ENCODE data around the gene U2AF2. TPM values are rescaled to one million over a fixed set of nuclear protein-coding genes. Genes with fewer than 3 reads are reported as not detected.

Gene U2AF2
- total and polyA plus RNA-seq, 3 experiments from 2014 or later: 9.5 to 386 (median 374) TPM

DNA sequence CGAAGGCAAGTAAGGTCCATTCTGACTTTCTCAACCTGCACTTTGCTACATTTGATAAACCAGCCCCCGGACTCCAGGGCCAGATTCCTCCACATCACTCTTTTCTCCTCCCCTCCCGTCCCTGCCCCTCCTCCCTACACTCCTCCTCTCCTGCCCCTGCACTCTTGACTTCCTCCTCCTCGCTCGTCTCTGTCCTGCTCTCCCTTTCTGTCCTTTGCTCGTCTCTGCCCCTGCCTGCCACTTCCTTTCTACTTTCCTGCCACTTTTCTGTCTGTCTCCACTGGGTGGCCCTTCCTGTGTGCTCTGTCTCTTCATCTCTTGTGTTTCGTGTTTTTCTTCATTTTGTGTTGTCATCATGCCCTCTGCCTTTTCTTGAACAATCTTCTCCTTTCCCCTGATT lies 7.0 kb downstream of the U2AF2 start:
- POLR2A ChIA-PET: no interaction called here

DNA sequence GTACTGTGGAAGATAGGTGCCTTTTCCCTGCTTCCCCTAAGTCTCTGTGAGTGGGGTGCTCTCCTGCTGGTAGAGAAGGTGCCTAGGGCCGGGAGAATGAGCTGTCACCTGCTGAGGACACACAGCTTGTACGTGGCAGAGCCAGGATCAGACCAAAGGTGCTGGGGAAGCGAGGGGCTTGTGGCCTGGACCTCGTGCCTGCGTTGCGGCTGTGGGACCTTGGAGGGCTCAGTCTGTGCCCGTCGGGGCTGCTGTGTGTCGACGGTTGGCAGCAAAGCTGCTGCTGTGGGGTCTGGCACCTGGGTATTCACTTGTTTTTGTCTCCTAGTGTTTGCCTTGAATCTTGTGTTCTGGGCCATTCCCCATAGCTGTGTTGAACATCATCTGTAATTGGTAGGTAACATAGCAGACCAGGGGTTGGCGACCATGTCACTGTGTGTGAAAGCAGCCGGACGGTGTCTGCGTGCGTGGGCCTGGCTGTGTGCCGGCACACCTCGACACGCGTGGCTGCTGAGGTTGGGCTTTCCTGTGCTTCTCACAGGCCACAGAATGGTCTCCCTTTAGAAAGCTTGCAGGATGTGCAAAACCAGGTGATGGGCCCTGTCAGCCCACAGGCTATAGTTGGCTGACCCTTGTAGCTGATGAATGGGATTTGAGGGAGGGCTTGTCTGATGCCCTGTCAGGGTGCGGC lies 9.2 kb downstream of the U2AF2 start:
- CTCF ChIA-PET: interaction anchor here (1.5 kb wide), 1 partner anchor 10 kb away, joined by 5 read pairs; no protein-coding TSS in a partner anchor
- POLR2A ChIA-PET: interaction anchor here (0.7 kb wide), 1 partner anchor 17 kb away, joined by 3 read pairs; no protein-coding TSS in a partner anchor
- no peaks in the 10 kb centered on the region for H3K27me3 ChIP-seq (ENCODE audit: insufficient read depth, low read length, poor library complexity, severe bottlenecking)
- Mint-ChIP-seq H3K4me3 (no peak overlapping the region), H3K27ac (peak overlapping the region in 2 of 8 donors; percentile 48 to 66), H3K27me3 (peaks cover 0 to 1% of the 10 kb centered on the region in 2 donors), H3K36me3 (peaks cover 9 to 87% (median 20%) of the 10 kb centered on the region in 3 donors), H3K9me3 (no peaks in the 10 kb centered on the region), H3K4me1 (peaks cover 20 to 72% (median 27%) of the 10 kb centered on the region in 3 donors)
- peaks cover 87% of the 10 kb centered on the region for H3K36me3 ChIP-seq (ENCODE audit: insufficient read depth, low read length)
- H3K4me3 ChIP-seq (ENCODE audit: low read length): no peak overlapping the region
- no peaks in the 10 kb centered on the region for H3K9me3 ChIP-seq (ENCODE audit: low read length)
- no peak for DNase-seq
- H3K4me1 ChIP-seq (ENCODE audit: insufficient read depth, low read length): peaks cover 9% of the 10 kb centered on the region
- H3K27ac ChIP-seq (ENCODE audit: low read depth, low read length): no peak overlapping the region

More for the DNA sequence above, 7.0 kb downstream of the U2AF2 start:
- Histone ChIP-seq H3K27ac (ENCODE audit: low read depth, low read length) (no peak overlapping the region), H3K4me1 (ENCODE audit: insufficient read depth, low read length) (peaks cover 30% of the 10 kb centered on the region), H3K4me3 (ENCODE audit: low read length) (no peak overlapping the region), H3K36me3 (ENCODE audit: insufficient read depth, low read length) (peaks cover 67% of the 10 kb centered on the region), H3K9me3 (ENCODE audit: low read length) (no peaks in the 10 kb centered on the region), H3K27me3 (ENCODE audit: insufficient read depth, low read length, poor library complexity, severe bottlenecking) (no peaks in the 10 kb centered on the region)
- CTCF ChIA-PET: no interaction called here
- no peak for DNase-seq
- Mint-ChIP-seq H3K36me3 (peaks cover 9 to 80% (median 19%) of the 10 kb centered on the region in 3 donors), H3K4me1 (peaks cover 37 to 82% (median 45%) of the 10 kb centered on the region in 3 donors), H3K9me3 (no peaks in the 10 kb centered on the region), H3K27ac (peak overlapping the region in 6 of 8 donors; percentile 1 to 80 (median 23)), H3K27me3 (peaks cover 0 to 1% of the 10 kb centered on the region in 2 donors), H3K4me3 (peak overlapping the region in 2 of 7 donors; percentile 13 to 44)

DNA sequence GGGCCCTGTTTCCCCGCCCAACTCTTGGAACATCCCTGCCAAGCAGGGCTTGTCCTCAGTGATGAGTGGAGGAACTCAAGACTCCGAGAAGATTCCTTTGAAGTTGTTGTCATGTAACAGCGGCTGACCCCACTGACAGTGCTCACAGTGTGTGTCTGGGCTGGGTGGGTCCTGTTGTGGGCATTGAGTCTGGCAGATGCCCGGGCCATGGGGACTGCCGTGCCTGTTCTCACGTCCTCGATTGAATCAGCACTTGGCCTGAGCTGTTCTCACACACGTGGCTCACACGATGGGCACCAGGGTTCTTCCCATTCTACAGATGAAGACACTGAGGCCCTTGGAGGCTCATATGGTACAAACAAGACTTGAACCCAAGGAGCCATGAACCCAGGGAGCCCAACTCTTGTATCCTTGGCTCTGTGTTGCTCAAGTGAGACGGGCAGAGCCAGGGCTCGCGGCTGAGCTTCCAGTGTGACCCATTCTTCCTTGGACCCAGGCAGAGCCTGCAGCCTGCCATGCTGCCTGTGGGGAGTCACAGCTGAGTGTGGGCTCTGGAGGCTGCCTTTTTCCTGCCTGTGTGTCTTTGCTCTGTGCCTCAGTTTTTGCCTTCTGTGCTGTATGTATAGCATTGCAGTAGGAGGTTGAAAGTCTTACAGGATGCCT lies 11.6 kb downstream of the U2AF2 start:
- DNase-seq: no peak
- Histone ChIP-seq H3K9me3 (ENCODE audit: low read length) (no peaks in the 10 kb centered on the region), H3K4me3 (ENCODE audit: low read length) (no peak overlapping the region), H3K36me3 (ENCODE audit: insufficient read depth, low read length) (peaks cover 80% of the 10 kb centered on the region), H3K4me1 (ENCODE audit: insufficient read depth, low read length) (peaks cover 16% of the 10 kb centered on the region), H3K27me3 (ENCODE audit: insufficient read depth, low read length, poor library complexity, severe bottlenecking) (no peaks in the 10 kb centered on the region), H3K27ac (ENCODE audit: low read depth, low read length) (no peak overlapping the region)
- Mint-ChIP-seq H3K27ac (peak overlapping the region in 2 of 8 donors; percentile 10 to 58), H3K9me3 (no peaks in the 10 kb centered on the region), H3K4me1 (peaks cover 23 to 76% (median 24%) of the 10 kb centered on the region in 3 donors), H3K27me3 (peaks cover 0 to 1% of the 10 kb centered on the region in 2 donors), H3K4me3 (no peak overlapping the region), H3K36me3 (peaks cover 9 to 90% (median 18%) of the 10 kb centered on the region in 3 donors)
- ChIA-PET POLR2A (no interaction called here), CTCF (interaction anchor here (2.9 kb wide), 1 partner anchor 13 kb away, joined by 12 read pairs; the partner anchor contains the start of gene U2AF2)

DNA sequence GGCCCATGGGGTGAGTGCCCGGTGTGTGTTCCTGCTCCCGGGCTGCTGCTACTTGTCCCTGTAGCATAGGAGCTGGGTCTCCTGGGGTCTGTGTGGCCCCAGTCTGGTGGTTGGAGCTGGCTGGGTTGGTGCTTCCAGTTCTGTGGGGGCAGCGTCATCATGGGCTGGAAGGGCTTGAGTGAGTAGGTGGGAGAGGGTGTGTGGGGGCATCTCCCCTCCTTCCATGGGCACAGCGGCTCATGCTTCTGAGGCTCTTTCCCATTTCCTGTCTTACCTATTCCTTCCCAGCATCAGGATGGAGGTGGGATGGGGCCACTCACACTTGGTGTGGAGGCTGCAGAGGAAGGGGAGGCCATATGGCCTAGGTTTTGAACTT lies 12.2 kb downstream of the U2AF2 start:
- ChIA-PET CTCF (interaction anchor here (2.9 kb wide), 1 partner anchor 13 kb away, joined by 12 read pairs; the partner anchor contains the start of gene U2AF2), POLR2A (no interaction called here)
- Histone ChIP-seq H3K4me3 (ENCODE audit: low read length) (no peak overlapping the region), H3K27ac (ENCODE audit: low read depth, low read length) (no peak overlapping the region), H3K36me3 (ENCODE audit: insufficient read depth, low read length) (peaks cover 75% of the 10 kb centered on the region), H3K4me1 (ENCODE audit: insufficient read depth, low read length) (peaks cover 16% of the 10 kb centered on the region), H3K9me3 (ENCODE audit: low read length) (no peaks in the 10 kb centered on the region), H3K27me3 (ENCODE audit: insufficient read depth, low read length, poor library complexity, severe bottlenecking) (no peaks in the 10 kb centered on the region)
- Mint-ChIP-seq H3K36me3 (peaks cover 9 to 88% (median 14%) of the 10 kb centered on the region in 3 donors), H3K27me3 (peaks cover 0 to 1% of the 10 kb centered on the region in 2 donors), H3K9me3 (no peaks in the 10 kb centered on the region), H3K4me1 (peaks cover 21 to 73% (median 21%) of the 10 kb centered on the region in 3 donors), H3K4me3 (peak overlapping the region in 1 of 7 donors; percentile 51), H3K27ac (peak overlapping the region in 2 of 8 donors; percentile 54 to 75)
- no peak for DNase-seq

DNA sequence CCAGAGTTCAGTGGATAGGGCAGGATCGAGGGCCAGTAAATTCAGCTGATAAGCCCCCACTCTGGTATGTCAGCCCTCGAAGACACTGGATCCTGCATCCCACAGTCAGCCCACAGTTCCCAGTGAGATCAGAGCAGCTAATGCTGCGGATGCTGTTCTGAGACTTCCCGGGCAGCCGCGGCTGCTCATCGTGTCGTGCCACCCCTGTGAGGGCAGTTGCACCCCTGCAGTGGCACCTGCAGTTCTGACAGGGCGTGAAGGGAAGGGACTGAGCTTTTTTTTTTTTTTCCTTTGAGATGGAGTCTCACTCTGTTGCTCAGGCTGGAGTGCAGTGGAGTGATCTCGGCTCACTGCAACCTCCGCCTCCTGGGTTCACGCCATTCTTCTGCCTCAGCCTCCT lies 12.7 kb downstream of the U2AF2 start:
- Mint-ChIP-seq H3K9me3 (no peaks in the 10 kb centered on the region), H3K27me3 (peaks cover 0 to 1% of the 10 kb centered on the region in 2 donors), H3K27ac (peak overlapping the region in 4 of 8 donors; percentile 23 to 79 (median 42)), H3K4me3 (no peak overlapping the region), H3K4me1 (peaks cover 23 to 76% (median 24%) of the 10 kb centered on the region in 3 donors), H3K36me3 (peaks cover 8 to 89% (median 12%) of the 10 kb centered on the region in 3 donors)
- H3K27ac ChIP-seq (ENCODE audit: low read depth, low read length): no peak overlapping the region
- no peak for DNase-seq
- H3K36me3 ChIP-seq (ENCODE audit: insufficient read depth, low read length): peaks cover 71% of the 10 kb centered on the region
- POLR2A ChIA-PET: no interaction called here
- H3K9me3 ChIP-seq (ENCODE audit: low read length): no peaks in the 10 kb centered on the region
- no peaks in the 10 kb centered on the region for H3K27me3 ChIP-seq (ENCODE audit: insufficient read depth, low read length, poor library complexity, severe bottlenecking)
- H3K4me1 ChIP-seq (ENCODE audit: insufficient read depth, low read length): peaks cover 16% of the 10 kb centered on the region
- CTCF ChIA-PET: interaction anchor here (2.9 kb wide), 1 partner anchor 14 kb away, joined by 12 read pairs; the partner anchor contains the start of gene U2AF2
- no peak overlapping the region for H3K4me3 ChIP-seq (ENCODE audit: low read length)

DNA sequence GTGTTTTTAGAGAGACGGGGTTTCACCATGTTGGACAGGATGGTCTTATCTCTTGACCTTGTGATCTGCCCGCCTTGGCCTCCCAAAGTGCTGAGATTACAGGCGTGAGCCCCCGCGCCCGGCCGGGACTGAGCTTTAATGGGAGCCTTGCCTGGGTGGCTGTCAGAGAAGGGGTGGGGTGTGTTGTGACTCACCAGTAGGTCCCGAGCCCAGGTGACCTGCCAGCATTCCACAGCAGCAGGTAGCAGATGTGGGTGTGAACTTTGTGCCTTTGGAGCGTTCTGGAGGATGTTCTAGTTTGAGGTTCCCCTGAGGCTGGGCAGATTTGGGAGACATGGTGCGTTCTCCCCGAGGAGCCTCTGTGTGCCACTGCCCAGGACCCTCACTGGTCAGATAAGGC lies 13.1 kb downstream of the U2AF2 start:
- H3K27me3 Mint-ChIP-seq: peaks cover 0 to 1% of the 10 kb centered on the region in 2 donors
- peaks cover 4 to 85% (median 8%) of the 10 kb centered on the region in 3 donors for H3K36me3 Mint-ChIP-seq
- no peak for DNase-seq
- ChIA-PET POLR2A (no interaction called here), CTCF (interaction anchor here (1.1 to 2.9 kb wide), 2 partner anchors 9 to 14 kb away, joined by 3 to 12 read pairs; partner anchors contain the start of gene U2AF2)
- H3K4me1 ChIP-seq (ENCODE audit: insufficient read depth, low read length): peaks cover 16% of the 10 kb centered on the region
- H3K27me3 ChIP-seq (ENCODE audit: insufficient read depth, low read length, poor library complexity, severe bottlenecking): no peaks in the 10 kb centered on the region
- peaks cover 19 to 72% (median 21%) of the 10 kb centered on the region in 3 donors for H3K4me1 Mint-ChIP-seq
- H3K36me3 ChIP-seq (ENCODE audit: insufficient read depth, low read length): peaks cover 67% of the 10 kb centered on the region
- H3K4me3 ChIP-seq (ENCODE audit: low read length): no peak overlapping the region
- no peak overlapping the region for H3K4me3 Mint-ChIP-seq
- H3K9me3 ChIP-seq (ENCODE audit: low read length): no peaks in the 10 kb centered on the region
- no peak overlapping the region for H3K27ac ChIP-seq (ENCODE audit: low read depth, low read length)
- peak overlapping the region in 3 of 8 donors; percentile 23 to 79 (median 48) for H3K27ac Mint-ChIP-seq
- no peaks in the 10 kb centered on the region for H3K9me3 Mint-ChIP-seq

DNA sequence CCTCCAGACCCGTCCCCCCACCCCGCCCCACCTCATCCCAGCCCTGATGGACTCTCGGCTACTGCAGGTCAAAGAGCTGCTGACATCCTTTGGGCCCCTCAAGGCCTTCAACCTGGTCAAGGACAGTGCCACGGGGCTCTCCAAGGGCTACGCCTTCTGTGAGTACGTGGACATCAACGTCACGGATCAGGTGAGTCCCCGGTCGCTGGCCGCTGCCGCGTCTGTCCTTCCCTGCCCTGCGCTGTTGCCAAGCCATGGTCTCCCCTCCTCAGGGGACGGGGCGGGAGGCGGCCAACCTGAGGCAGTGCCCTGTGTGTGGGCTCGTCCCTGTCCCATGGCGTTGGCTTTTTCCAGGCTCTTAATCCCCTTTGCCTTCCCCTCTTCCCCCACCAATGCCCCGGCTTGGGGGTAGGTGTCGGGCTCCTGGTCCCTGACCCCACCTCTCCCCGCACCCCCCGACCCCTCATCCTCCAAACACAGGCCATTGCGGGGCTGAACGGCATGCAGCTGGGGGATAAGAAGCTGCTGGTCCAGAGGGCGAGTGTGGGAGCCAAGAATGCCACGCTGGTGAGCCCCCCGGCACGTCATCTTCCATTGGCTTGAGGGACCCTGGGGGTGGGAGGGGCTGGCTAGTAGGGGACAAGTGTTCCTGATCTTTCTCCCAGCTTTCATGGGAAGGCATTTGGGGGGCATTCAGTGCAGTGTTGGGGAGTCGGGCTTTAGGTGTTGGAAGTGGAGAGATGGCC lies 13.9 kb downstream of the U2AF2 start:
- Mint-ChIP-seq H3K4me1 (peaks cover 14 to 71% (median 15%) of the 10 kb centered on the region in 3 donors), H3K4me3 (no peak overlapping the region), H3K9me3 (no peaks in the 10 kb centered on the region), H3K27ac (peak overlapping the region in 2 of 8 donors; percentile 19 to 50), H3K36me3 (peaks cover 0 to 85% (median 8%) of the 10 kb centered on the region in 3 donors), H3K27me3 (peaks cover 0 to 4% of the 10 kb centered on the region in 2 donors)
- H3K9me3 ChIP-seq (ENCODE audit: low read length): no peaks in the 10 kb centered on the region
- peaks cover 66% of the 10 kb centered on the region for H3K36me3 ChIP-seq (ENCODE audit: insufficient read depth, low read length)
- no peak overlapping the region for H3K27ac ChIP-seq (ENCODE audit: low read depth, low read length)
- H3K4me3 ChIP-seq (ENCODE audit: low read length): no peak overlapping the region
- no peaks in the 10 kb centered on the region for H3K27me3 ChIP-seq (ENCODE audit: insufficient read depth, low read length, poor library complexity, severe bottlenecking)
- CTCF ChIA-PET: interaction anchor here (1.1 kb wide), 1 partner anchor 10 kb away, joined by 3 read pairs; no protein-coding TSS in a partner anchor
- peaks cover 16% of the 10 kb centered on the region for H3K4me1 ChIP-seq (ENCODE audit: insufficient read depth, low read length)
- POLR2A ChIA-PET: no interaction called here
- DNase-seq: no peak

Data from CD8-positive, alpha-beta memory T cell (primary cell).